ENCODE measurements around the gene C10orf143.

DNA sequence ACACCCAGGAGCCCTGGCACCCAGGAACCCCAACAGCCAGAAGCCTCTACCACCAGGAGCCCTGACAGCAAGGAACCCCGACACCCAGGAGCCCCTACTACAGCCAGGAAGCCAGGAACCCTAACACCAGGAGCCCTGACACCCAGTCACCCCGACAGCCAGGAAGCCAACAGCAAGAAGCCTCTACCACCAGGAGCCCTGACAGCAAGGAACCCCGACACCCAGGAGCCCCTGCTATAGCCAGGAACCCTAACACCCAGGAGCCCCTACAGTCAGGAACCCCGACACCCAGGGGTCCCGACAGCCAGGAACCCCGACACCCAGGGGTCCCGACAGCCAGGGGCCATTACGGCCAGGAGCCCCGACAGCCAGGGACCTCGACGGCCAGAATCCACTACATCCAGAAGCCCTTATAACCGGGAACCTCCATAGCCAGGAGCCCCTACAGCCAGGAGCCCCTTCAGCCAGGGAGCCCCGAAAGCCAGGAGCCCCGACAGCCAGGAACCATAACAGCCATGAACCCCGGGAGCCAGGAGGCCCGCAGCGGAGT is 25.1 kb upstream of the C10orf143 start:
- TF ChIP-seq POLR2AphosphoS5 (IDR thresholded peaks at IDR 0.05) (no peak), POLR2A (IDR thresholded peaks at IDR 0.05) (no peak), EP300 (IDR thresholded peaks at IDR 0.05) (no peak)
- TF ChIP-seq, protein P1, sequence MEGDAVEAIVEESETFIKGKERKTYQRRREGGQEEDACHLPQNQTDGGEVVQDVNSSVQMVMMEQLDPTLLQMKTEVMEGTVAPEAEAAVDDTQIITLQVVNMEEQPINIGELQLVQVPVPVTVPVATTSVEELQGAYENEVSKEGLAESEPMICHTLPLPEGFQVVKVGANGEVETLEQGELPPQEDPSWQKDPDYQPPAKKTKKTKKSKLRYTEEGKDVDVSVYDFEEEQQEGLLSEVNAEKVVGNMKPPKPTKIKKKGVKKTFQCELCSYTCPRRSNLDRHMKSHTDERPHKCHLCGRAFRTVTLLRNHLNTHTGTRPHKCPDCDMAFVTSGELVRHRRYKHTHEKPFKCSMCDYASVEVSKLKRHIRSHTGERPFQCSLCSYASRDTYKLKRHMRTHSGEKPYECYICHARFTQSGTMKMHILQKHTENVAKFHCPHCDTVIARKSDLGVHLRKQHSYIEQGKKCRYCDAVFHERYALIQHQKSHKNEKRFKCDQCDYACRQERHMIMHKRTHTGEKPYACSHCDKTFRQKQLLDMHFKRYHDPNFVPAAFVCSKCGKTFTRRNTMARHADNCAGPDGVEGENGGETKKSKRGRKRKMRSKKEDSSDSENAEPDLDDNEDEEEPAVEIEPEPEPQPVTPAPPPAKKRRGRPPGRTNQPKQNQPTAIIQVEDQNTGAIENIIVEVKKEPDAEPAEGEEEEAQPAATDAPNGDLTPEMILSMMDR (IDR thresholded peaks at IDR 0.05), result no peak
